Measurements from ENCODE around the gene PARG.
"Not testable (repeated sequence)": the region's sequence is repeated elsewhere in the genome, so short reads cannot be mapped to it uniquely, and the experiment has no call there.

GRCh38 chr10:49883852-49884251 lies 58.0 kb downstream of the PARG start:
- not testable (repeated sequence) for TF ChIP-seq POLR2AphosphoS5 (IDR thresholded peaks at IDR 0.05; ENCODE audit: low read depth, low read length); POLR2A (IDR thresholded peaks at IDR 0.05; ENCODE audit: low read depth, low read length); TAF1 (IDR thresholded peaks at IDR 0.05; ENCODE audit: low read depth, low read length); POU2F2 (IDR thresholded peaks at IDR 0.05; ENCODE audit: low read depth, low read length); PAX5 (IDR thresholded peaks at IDR 0.05; ENCODE audit: insufficient read depth, low read length, severe bottlenecking)
